ENCODE data around the gene GRAMD1C.
A peak's percentile ranks its signal among the peaks of the same experiment; 100 is the strongest.

The GRAMD1C gene

DNA sequence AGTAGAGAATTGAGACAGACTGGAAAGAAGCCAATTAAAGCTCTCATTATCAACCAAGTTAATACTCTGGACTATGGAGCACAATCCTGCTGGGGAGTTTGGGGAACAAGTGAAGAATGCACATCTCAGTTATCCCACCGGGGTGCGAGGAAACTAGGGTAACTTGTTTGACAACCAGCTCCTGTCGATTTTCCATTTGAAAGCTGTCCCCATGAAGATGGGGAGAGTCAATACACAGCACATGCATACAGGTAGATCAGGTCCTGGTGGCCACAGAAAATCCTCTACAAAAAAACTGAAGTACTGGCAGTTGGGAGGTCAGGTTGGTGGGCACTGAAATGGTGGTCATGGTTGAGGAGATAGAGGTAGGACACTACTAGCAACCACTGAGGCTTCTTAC lies 25.7 kb upstream of the GRAMD1C start:
- TF ChIP-seq, protein P1, sequence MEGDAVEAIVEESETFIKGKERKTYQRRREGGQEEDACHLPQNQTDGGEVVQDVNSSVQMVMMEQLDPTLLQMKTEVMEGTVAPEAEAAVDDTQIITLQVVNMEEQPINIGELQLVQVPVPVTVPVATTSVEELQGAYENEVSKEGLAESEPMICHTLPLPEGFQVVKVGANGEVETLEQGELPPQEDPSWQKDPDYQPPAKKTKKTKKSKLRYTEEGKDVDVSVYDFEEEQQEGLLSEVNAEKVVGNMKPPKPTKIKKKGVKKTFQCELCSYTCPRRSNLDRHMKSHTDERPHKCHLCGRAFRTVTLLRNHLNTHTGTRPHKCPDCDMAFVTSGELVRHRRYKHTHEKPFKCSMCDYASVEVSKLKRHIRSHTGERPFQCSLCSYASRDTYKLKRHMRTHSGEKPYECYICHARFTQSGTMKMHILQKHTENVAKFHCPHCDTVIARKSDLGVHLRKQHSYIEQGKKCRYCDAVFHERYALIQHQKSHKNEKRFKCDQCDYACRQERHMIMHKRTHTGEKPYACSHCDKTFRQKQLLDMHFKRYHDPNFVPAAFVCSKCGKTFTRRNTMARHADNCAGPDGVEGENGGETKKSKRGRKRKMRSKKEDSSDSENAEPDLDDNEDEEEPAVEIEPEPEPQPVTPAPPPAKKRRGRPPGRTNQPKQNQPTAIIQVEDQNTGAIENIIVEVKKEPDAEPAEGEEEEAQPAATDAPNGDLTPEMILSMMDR (conservative IDR thresholded peaks at IDR 0.05; ENCODE audit: low read depth, low read length) = no peak
- no peak overlapping the region for H3K4me3 ChIP-seq (ENCODE audit: low read depth, low read length)
- DNase-seq (ENCODE audit: low read depth) = no peak

DNA sequence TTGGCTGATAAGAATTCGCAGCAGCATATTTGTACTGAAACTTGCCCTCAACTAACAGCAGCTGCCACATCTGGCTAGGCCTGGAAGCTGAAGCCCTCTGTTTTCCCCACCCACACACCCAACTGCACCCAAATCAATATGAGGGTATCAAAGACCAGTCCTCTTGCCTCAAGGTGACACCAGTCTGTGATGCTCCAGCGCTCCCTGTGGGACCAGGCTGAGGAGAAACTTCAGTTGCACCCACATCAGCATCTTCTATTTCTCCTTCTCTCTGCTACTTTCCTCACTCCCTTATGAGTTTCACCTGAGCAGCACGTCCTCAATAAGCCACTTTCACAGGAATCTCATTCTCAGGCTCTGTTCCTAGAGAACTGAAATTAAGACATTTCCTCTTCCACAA lies 18.7 kb upstream of the GRAMD1C start:
- no peak overlapping the region for H3K4me3 ChIP-seq (ENCODE audit: low read depth, low read length)
- no peak for DNase-seq (ENCODE audit: low read depth)
- TF ChIP-seq, protein P1 (conservative IDR thresholded peaks at IDR 0.05; ENCODE audit: low read depth, low read length) = no peak

DNA sequence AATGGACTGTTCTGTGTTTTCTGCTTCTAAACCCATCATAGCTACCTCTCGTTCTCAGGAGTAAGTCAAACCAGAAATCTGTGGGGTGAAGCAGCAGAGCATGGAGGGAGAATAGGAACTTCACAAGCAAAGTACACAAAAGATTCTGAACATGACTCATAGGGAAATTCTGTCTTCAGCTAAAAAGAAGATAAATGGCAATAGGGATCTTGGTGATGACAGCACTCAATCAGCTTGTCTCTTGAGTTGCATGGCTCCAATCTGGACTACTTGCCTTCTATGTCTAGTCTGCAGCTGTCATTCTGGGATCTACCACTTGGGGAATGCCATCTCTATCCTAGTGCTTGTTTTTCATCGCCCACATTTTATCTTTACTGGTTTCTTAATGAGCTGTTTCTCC lies 13.5 kb upstream of the GRAMD1C start:
- DNase-seq (ENCODE audit: low read depth) = peak; percentile 34
- TF ChIP-seq, protein P1 (conservative IDR thresholded peaks at IDR 0.05; ENCODE audit: low read depth, low read length) = peak; percentile 47
- no peak overlapping the region for H3K4me3 ChIP-seq (ENCODE audit: low read depth, low read length)

DNA sequence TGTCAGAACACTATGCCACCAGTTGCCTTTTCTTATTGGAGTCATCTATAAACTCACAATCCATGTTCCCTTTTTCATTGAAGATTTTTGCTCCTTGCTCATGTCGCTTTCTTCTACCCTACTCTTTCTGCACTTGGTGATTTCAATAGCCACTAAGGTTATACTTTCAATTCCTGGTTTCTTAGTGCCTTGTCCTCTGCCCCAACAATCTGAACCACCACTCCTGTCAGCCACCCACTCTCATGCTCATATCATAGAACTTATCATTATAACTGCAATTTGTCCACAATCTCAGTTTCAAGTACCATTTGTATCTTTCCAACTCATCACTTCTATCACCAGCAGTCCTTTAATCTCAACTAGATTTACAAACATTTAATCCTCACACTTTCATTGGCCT lies 10.0 kb upstream of the GRAMD1C start:
- no peak overlapping the region for H3K4me3 ChIP-seq (ENCODE audit: low read depth, low read length)
- TF ChIP-seq, protein P1 (conservative IDR thresholded peaks at IDR 0.05; ENCODE audit: low read depth, low read length) = no peak
- DNase-seq (ENCODE audit: low read depth) = no peak

DNA sequence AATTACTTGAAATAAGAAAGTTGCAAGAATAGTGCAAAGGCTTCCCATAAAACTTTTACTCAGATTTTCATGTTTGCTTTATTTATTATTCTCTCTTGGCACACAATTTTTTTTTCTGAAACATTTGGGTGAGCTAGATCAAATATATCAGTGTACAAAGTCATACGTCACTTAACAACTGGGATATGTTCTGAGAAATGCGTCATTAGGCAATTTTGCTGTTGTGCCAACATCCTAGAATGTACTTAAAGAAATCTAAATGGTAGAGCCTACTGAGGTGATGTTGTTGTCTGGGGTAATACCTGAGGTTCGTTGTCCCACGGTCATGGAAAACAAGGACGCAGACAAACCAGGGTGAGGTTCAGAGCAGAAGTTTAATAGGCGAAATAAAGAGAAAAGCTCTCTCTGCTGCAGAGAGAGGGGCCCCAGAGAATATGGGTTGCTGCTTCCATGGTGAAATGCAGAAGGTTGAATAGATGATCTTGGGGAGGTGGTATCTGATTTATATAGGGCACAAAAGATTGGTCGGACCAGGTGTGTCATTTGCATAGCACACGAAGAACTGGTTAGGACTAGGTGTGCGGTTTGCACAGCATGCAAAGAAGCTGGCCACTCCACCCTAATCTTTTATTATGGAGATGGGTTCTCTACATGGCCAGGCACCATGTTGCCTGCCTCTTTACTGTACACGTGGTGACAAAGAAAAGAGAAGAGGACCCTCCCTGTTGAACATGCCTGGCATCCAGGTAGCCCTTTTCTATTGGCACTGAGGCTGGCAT lies 8.8 kb upstream of the GRAMD1C start:
- no peak for DNase-seq (ENCODE audit: low read depth)

DNA sequence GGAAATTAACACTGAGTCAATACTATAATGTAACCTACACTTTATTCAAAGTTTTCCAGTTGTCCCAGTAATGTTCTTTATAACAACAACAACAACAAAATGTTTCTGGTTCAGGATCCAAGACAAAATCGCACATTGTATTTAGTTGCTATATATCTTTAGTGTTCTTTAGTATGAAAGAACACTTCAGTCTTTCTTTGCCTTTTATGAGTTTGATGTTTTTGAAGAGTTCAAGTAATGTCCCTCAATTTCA lies 7.6 kb upstream of the GRAMD1C start:
- no peak for DNase-seq (ENCODE audit: low read depth)
- TF ChIP-seq, protein P1 (conservative IDR thresholded peaks at IDR 0.05; ENCODE audit: low read depth, low read length) = no peak
- no peak overlapping the region for H3K4me3 ChIP-seq (ENCODE audit: low read depth, low read length)

More for the DNA sequence above, 8.8 kb upstream of the GRAMD1C start:
- TF ChIP-seq, protein P1 (conservative IDR thresholded peaks at IDR 0.05; ENCODE audit: low read depth, low read length) = no peak
- no peak overlapping the region for H3K4me3 ChIP-seq (ENCODE audit: low read depth, low read length)

DNA sequence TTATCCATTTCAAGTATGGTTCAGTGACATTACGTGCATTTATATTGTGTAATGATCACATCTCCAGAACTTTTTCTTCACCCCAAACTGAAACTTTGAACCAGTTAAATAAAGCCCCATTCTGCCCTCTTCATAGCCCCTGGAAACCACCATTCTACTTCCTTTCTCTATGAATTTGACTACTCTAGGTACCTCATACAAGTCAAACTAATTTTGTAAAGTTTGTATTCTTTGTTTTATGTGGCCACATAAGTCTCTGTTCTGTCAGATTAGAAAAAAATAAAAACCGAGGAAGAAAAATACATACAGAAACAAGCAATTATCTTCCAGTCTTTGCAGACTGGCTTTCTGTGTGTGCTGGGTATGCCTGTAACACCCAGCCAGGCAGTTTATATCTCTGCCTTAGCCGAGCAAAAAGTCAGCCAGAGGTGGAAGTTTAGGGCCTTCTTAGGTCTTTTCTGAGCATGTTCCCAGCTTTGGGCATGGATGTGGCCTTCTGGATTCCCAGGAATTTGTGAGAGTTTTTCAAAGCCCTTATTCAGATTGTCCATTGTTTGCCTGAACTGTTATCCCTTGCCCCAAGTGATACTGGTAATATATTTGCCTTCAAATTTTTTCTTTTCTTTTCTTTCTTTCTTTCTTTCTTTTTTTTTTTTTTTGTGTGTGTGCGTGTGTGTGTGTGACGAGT lies 6.0 kb upstream of the GRAMD1C start:
- no peak overlapping the region for H3K4me3 ChIP-seq (ENCODE audit: low read depth, low read length)
- TF ChIP-seq, protein P1 (conservative IDR thresholded peaks at IDR 0.05; ENCODE audit: low read depth, low read length) = no peak
- DNase-seq (ENCODE audit: low read depth) = no peak
